Ecto neural progenitor cell (in vitro differentiated cells): ENCODE data around the gene CHST11.

Experiments used
- DNase-seq: peaks from one replicate; pipeline ENCODE4 v3.0.0-alpha.2; 2018; ENCODE audit warnings: low spot score

CHST11 gene

DNA sequence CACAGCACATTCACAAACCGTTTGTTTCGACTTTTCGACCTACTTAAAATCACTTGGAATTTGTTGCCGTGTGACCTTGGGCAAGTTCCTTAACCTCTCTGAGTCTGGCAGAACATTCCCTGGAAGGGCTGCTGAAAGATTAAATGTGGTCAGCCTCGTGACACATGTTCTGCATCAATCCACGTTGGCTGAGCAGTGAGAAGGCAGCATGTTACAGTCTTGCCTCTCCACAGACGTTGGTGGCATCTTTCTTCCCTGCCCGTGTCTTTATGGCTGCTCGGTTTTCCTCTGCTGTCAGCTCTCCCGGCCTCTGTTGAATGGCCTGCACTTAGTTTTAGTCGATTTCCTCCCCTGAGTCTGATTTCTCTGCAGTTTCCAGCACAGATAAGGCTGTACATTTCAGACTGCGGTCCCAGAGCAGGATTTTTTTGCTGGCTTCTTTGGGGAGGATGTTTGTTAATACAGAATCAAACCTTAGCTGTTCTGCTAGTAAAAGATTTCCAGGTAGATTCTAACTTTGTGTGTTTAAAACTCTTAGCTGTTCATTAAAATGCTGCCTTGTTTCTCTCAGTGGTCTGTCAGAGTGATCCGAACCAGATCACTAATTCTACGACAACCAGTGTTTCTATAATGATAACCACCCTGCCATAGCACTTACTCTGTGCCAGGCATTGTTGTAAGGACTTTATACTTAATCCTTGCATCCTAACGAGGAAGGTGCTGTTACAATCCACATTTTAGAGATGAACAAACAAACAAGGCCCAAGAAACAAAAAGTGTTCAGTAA, 217.1 kb downstream of the CHST11 start:
- DNase-seq, result no peak

- no peak for DNase-seq
These were observed 219.9 kb downstream of the CHST11 start for GRCh38 chr12:104676636-104677035.

GRCh38 chr12:104677441-104678089, 220.8 kb downstream of the CHST11 start:
- DNase-seq, result no peak

GRCh38 chr12:104680070-104680469, 223.3 kb downstream of the CHST11 start:
- no peak for DNase-seq

DNA sequence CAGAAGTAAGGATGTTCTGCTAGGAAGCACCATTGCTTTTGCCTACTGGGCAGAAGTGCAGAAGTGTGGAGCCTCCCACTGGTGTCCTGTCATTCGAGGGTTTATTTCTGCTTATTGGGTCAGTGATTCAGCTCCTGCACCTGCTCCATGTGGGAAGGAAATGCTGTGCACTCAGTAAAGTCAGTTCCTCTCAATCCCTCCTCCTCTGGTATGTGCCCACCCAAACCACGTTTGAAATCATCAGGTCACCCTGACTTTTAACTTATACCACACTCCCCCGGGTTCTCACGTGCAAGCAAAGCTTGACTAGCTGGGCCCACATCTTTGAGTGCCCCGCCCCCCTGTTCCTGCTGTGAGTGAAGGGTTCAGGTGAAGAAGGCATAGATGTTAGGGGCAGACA, 223.7 kb downstream of the CHST11 start:
- DNase-seq, result no peak

DNA sequence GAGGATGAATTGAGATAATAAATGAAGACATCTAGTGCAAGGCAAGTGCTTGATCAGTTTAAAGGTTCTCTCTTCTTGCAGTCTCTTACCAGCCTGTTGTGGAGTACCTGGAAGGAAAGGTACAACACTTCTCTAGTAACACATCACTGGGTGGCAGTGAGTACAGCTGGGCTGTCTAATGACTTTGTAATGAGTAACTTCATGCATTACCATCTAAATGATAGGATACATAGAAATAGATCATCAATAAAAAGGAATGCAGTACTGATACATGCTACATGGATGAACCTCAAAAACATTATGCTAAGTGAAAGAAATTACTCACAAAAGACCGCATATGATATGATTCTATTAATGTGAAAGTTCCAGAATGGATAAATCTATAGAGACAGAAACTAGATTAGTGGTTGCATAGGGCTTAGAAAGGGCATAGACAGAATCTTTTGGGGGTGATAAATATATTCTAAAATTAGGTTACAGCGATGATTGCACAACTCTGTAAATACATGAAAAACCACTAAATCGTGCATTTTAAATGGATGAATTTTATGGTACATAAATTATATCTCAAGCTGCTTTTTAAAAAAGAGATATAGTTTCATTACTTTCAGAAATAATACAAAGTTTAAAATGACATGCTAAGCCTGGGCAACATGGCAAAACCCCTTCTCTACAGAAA, 224.4 kb downstream of the CHST11 start:
- no peak for DNase-seq

DNA sequence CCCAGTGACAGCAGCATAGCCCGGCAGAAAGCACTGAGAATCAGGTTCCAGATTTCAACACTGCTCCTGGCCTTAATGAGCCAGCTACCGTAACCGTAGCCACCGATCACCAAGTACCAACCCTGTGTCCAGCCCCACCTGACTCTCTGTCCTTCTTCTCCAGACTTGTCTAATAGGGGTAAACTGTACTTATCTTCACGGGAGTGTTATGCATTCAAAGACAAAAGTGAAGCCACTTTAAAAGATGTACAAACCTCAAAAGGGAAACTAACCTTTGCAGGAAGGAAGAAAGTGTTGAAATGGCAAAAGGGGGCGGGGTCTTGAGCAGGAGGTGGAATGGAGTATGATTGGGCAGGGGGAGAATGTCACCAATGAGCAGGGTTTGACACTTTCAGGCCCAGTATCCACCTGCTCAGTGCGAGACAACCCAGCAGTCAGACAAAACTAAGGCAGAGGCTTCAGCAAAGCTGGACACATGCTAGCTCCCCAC, 226.1 kb downstream of the CHST11 start:
- no peak for DNase-seq

GRCh38 chr12:104683831-104684503, 227.2 kb downstream of the CHST11 start:
- DNase-seq, result no peak

GRCh38 chr12:104684884-104685283, 228.1 kb downstream of the CHST11 start:
- DNase-seq, result no peak

DNA sequence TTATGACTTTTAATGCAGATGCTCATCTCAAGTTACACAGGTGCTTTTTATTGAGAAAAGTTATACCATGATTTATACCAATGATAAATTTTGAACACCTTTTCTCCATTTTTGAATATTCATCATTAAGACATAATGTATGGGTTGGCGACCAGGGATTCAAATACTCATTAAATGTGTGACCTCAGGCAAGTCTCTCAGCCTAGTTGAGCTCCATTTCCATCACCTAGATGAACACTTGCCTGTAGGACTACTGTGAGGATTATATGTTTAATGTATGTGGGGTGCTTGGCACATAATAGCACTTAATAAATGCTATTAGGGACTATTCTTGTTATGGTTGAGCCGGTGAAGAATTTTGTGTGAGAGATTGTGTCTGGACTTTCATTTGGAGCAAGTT, 228.6 kb downstream of the CHST11 start:
- no peak for DNase-seq

DNA sequence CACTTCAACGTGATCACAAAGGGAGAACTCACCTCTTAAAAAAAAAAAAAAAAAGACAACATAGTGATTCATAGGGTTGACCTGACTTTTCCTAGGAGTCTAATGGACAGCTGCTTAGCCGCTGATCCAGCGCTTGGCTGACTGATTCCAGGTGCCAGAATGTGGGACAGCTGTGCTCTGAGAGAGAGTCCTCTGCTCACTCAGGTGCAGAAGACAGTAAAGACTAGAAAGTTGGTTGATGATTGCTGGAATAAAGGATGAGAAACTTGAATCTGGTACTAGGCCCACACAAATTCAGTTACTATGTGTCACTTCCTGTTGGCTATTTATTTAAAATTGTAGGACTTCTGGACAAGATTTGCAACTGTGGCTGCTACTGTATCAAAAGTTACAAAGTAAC, 229.4 kb downstream of the CHST11 start:
- DNase-seq, result no peak

DNA sequence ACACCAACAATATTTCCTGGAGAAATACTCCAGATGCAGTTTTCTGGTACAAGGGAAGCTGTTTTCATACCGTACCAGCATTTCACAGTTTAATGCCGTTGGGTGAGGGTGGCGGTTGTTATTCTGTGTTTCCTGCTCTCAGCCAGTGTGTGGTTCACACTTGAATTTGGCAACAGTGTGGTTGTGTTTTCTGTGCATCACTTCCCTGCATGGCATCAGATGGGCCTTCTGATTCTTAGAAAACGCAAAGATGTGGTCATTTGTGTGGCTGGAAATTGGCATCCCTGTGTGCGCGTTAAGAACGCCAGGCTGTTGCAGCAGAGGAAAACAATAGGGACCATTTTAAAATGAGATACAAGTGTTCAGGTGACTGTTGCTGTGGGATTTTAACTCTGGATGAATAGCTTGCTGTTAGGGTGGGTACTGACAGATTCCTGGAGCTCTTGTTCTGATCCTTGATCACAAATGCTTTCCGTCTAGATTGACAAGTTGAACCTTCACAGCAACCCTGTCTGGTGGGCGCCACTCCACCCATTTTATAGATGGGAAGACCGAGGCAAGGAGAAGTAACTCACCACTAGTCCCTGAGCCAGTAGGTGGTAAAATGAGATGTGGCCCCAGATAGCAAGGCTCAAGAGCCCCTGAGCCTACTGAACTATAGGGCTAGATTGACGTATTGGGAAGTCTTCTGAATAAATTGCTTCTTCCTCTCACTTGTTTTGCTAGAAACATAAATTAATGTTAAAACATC, 231.2 kb downstream of the CHST11 start:
- DNase-seq, result no peak

DNA sequence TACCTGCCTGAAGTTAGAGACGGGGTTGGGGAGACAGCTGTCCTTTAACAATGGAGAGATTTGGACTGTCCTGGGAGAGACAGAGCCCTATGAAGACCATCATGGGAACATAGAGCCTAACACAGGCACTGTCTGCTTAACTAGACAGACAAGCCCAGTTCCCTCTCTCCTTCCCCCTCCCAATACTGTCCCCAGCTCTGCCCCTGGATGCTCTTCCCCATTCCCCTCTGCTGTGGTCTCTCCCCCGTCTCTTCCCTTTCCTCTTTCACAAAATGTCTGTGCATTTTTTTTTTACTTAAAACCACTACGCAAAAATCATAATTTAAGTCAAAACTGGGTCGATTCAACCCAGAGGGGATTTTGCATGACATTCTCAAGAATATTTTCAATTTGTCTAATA, 232.9 kb downstream of the CHST11 start:
- DNase-seq, result no peak

- no peak for DNase-seq
These were observed 235.2 kb downstream of the CHST11 start for GRCh38 chr12:104691721-104692556.

GRCh38 chr12:104692557-104693218, 235.9 kb downstream of the CHST11 start:
- no peak for DNase-seq

GRCh38 chr12:104693493-104693892, 236.7 kb downstream of the CHST11 start:
- no peak for DNase-seq

GRCh38 chr12:104694161-104694560, 237.4 kb downstream of the CHST11 start:
- DNase-seq, result no peak

- DNase-seq, result no peak
These were observed 238.0 kb downstream of the CHST11 start for GRCh38 chr12:104694711-104695110.

DNA sequence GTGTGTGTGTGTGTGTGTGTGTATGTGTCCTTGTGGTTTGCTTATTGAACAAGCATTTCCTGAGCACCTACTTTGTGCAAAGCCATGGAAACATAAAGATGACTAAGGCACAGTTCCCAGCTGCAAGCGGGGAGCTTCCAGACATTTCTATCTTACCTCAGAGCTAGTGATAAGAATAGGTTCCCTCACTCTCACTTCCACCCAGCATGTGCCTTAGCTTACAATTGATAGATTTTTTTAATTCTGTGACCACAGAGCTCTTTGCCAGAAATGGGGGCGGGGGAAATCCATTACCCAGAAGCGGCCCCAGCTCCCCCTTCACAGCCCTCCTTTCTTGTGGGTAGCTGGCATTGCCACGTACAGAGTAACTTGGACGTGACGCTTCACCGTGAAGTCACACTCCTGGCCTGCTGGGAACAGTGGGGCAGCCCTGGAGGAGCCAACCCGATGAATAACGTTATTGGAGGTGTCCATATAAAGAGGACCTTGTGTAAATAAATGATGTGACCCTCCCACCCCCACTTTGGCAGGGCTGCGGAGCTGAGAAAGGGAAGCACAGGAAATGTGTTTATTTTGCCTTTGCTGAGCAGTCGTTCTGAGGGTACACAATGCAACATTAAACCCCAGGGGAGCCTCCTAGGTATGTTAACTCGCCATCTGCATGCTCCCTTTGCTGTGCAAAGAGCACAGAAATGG, 238.9 kb downstream of the CHST11 start:
- DNase-seq, result no peak

DNA sequence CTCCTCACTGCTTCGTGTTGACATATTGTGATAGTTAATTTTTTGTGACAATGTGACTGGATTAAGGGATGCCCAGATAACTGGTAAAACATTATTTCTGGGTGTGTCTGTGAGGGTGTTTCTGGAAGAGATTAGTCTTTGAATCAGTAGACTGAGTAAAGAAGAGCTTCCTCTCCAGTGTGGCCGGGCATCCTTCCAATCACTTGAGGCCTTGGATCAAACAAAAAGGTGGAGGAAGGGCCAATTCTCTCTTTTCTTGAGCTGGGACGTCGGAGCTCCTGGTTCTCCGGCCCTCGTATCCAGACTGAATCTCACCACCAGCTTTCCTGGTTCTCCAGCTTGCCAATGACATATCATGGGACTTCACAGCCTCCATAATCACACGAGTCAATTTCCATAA, 240.4 kb downstream of the CHST11 start:
- no peak for DNase-seq
